Neural cell (in vitro differentiated cells): ENCODE data around the gene SNCAIP. TPM values are rescaled to one million over a fixed set of nuclear protein-coding genes. Genes with fewer than 3 reads are reported as not detected.
A peak's percentile ranks its signal among the peaks of the same experiment; 100 is the strongest.

Experiments
- H2AFZ ChIP-seq: fragments of 200-600, 300-800 bp; sonication (generic), shearing (Covaris generic); 2 replicates; pipeline ENCODE4 v1.6.0; 2014; ENCODE audit warnings: low read depth, mild to moderate bottlenecking, antibody characterized with exemption, low read length, moderate library complexity
- H3F3A ChIP-seq: fragments of 200-600 bp; shearing (Covaris generic); 2 replicates; pipeline ENCODE4 v1.6.1; 2016; ENCODE audit warnings: mild to moderate bottlenecking, moderate library complexity, mixed read lengths, antibody characterized with exemption, low read length; ENCODE audit not compliant: insufficient read depth, poor library complexity, severe bottlenecking
- H3K27ac ChIP-seq: fragments of 200-600, 300-800 bp; sonication (generic), shearing (Covaris generic); 2 replicates; pipeline ENCODE4 v1.5.1; 2014; ENCODE audit warnings: mild to moderate bottlenecking, low read length, moderate library complexity
- H3K27me3 ChIP-seq: fragments of 300-800, 200-600 bp; sonication (generic), shearing (Covaris generic); 2 replicates; pipeline ENCODE4 v1.6.0; 2014; ENCODE audit warnings: mild to moderate bottlenecking, low read depth, low read length, moderate library complexity; ENCODE audit not compliant: insufficient read depth
- H3K36me3 ChIP-seq: fragments of 300-800, 200-600 bp; sonication (generic), shearing (Covaris generic); 2 replicates; pipeline ENCODE4 v1.5.1; 2014; ENCODE audit warnings: mild to moderate bottlenecking, antibody characterized with exemption, low read length, moderate library complexity; ENCODE audit not compliant: insufficient read depth
- H3K4me2 ChIP-seq: fragments of 300-800, 200-600 bp; sonication (generic), shearing (Covaris generic); 2 replicates; pipeline ENCODE4 v1.6.0; 2014; ENCODE audit warnings: mild to moderate bottlenecking, low read length
- H3K4me3 ChIP-seq: fragments of 300-800, 200-600 bp; sonication (generic), shearing (Covaris generic); 2 replicates; pipeline ENCODE4 v1.5.1; 2014; ENCODE audit warnings: mild to moderate bottlenecking, low read length, moderate library complexity
- H3K79me2 ChIP-seq: fragments of 200-600 bp; shearing (Covaris generic); replicated peaks from 2 replicates; pipeline ENCODE4 v1.6.0; 2014; ENCODE audit warnings: mild to moderate bottlenecking, low read length, moderate library complexity; ENCODE audit not compliant: insufficient read depth
- H3K9ac ChIP-seq: fragments of 300-800, 200-600 bp; sonication (generic), shearing (Covaris generic); 2 replicates; pipeline ENCODE4 v1.6.1; 2016; ENCODE audit warnings: mild to moderate bottlenecking, low read length, mixed read lengths
- H3K9me2 ChIP-seq: fragments of 200-600 bp; shearing (Covaris generic); 2 replicates; pipeline ENCODE4 v1.6.1; 2016; ENCODE audit warnings: mild to moderate bottlenecking, low read length, mixed read lengths; ENCODE audit not compliant: insufficient read depth
- H3K9me3 ChIP-seq: fragments of 200-600, 300-800 bp; sonication (generic), shearing (Covaris generic); 2 replicates; pipeline ENCODE4 v1.6.1; 2016; ENCODE audit warnings: mild to moderate bottlenecking, mixed run types, low read length, moderate library complexity, mixed read lengths
- H4K20me1 ChIP-seq: fragments of 200-600 bp; shearing (Covaris generic); 2 replicates; pipeline ENCODE4 v1.6.1; 2016; ENCODE audit warnings: mild to moderate bottlenecking, mixed run types; ENCODE audit not compliant: insufficient read depth
- CTCF ChIP-seq: fragments of 450-650 bp; IDR thresholded peaks from 2 replicates; pipeline ENCODE4 v1.5.1; 2014; ENCODE audit warnings: antibody characterized with exemption, mild to moderate bottlenecking, moderate library complexity; ENCODE audit not compliant: poor library complexity, severe bottlenecking
- EP300 ChIP-seq: fragments of 450-650 bp; conservative IDR thresholded peaks from 2 replicates; pipeline ENCODE4 v1.6.1; 2014; ENCODE audit warnings: antibody characterized with exemption, mild to moderate bottlenecking, moderate library complexity; ENCODE audit not compliant: poor library complexity, severe bottlenecking
- EZH2 ChIP-seq: fragments of 200-600, 300-800 bp; shearing (Covaris generic), sonication (generic); IDR thresholded peaks from 2 replicates; pipeline ENCODE4 v1.6.1; 2014; ENCODE audit warnings: antibody characterized with exemption, low read length, borderline replicate concordance, mild to moderate bottlenecking; ENCODE audit not compliant: insufficient read depth, poor library complexity, severe bottlenecking
- MXI1 ChIP-seq: fragments of 450-650 bp; conservative IDR thresholded peaks from 2 replicates; pipeline ENCODE4 v1.6.1; 2014; ENCODE audit warnings: antibody characterized with exemption, mild to moderate bottlenecking; ENCODE audit not compliant: poor library complexity, severe bottlenecking
- POLR2AphosphoS5 ChIP-seq: IDR thresholded peaks from 2 replicates; pipeline ENCODE4 v1.6.1; 2012
- RAD21 ChIP-seq: fragments of 450-650 bp; conservative IDR thresholded peaks from 2 replicates; pipeline ENCODE4 v1.6.1; 2014; ENCODE audit warnings: antibody characterized with exemption, mild to moderate bottlenecking, moderate library complexity
- REST ChIP-seq: IDR thresholded peaks from 2 replicates; pipeline ENCODE4 v1.6.1; 2012; ENCODE audit warnings: borderline replicate concordance
- SMC3 ChIP-seq: fragments of 450-650 bp; conservative IDR thresholded peaks from 2 replicates; pipeline ENCODE4 v1.6.1; 2014; ENCODE audit warnings: antibody characterized with exemption, mild to moderate bottlenecking, moderate library complexity; ENCODE audit not compliant: poor library complexity
- TAF1 ChIP-seq: IDR thresholded peaks from 2 replicates; pipeline ENCODE4 v1.6.1; 2012; ENCODE audit warnings: low read depth
- polyA plus RNA-seq: library from polyadenylated mRNA; depleted of rRNA; stranded (reverse); fragments of >200 nt; gene quantifications from 2 replicates; pipeline ENCODE4 v1.2.3, GENCODE V29; 2014

The SNCAIP gene
- polyA plus RNA-seq, 1 donor from 2014 or later, result 25.6 TPM

DNA sequence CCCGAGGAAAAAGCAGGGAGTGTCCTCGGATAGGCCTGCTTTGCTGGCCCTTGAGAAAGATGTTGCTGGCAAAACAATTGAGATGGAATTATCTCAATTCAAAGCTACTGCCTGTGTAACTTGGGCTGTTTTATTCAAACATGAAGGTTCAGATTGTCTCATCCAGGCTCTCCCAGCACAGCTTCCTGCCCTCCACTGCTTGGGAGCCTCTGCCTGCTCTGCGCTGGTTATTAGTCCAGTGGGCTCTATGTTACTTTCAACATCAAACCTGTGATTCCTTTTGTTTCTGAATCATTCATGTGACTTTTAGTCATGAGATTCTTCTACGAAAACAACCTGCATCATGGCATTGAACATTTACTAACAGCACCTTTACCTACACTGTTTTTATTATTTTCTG, 123.2 kb downstream of the SNCAIP start:
- Histone ChIP-seq H3F3A (no peaks in the 10 kb centered on the region), H3K4me3 (no peak overlapping the region), H3K9ac (no peak overlapping the region), H3K36me3 (peaks cover 15% of the 10 kb centered on the region), H3K27me3 (no peaks in the 10 kb centered on the region), H4K20me1 (no peaks in the 10 kb centered on the region), H3K79me2 (no peaks in the 10 kb centered on the region), H3K9me3 (no peaks in the 10 kb centered on the region), H3K4me2 (no peak overlapping the region), H2AFZ (no peak overlapping the region), H3K27ac (peak overlapping the region; percentile 22), H3K9me2 (no peaks in the 10 kb centered on the region)
- TF ChIP-seq RAD21 (no peak), CTCF (no peak), REST (no peak), EZH2 (no peak), POLR2AphosphoS5 (no peak)

GRCh38 chr5:122435761-122436160, 123.7 kb downstream of the SNCAIP start:
- H3K9ac ChIP-seq, result no peak overlapping the region
- no peak overlapping the region for H3K27ac ChIP-seq
- H3K79me2 ChIP-seq, result no peaks in the 10 kb centered on the region
- no peak overlapping the region for H3K4me3 ChIP-seq
- H4K20me1 ChIP-seq, result no peaks in the 10 kb centered on the region
- H2AFZ ChIP-seq, result no peak overlapping the region
- H3K9me2 ChIP-seq, result no peaks in the 10 kb centered on the region
- TF ChIP-seq POLR2AphosphoS5 (no peak), RAD21 (no peak), TAF1 (no peak), MXI1 (no peak), SMC3 (no peak), EZH2 (no peak), CTCF (no peak), REST (no peak), EP300 (no peak)
- no peak overlapping the region for H3K4me2 ChIP-seq
- no peaks in the 10 kb centered on the region for H3K9me3 ChIP-seq
- no peaks in the 10 kb centered on the region for H3F3A ChIP-seq
- H3K27me3 ChIP-seq, result no peaks in the 10 kb centered on the region
- peaks cover 20% of the 10 kb centered on the region for H3K36me3 ChIP-seq
